GM18520 (cell line): Measurements from ENCODE around the gene SLC25A19.
"Not testable (repeated sequence)": the region's sequence is repeated elsewhere in the genome, so short reads cannot be mapped to it uniquely, and the experiment has no call there.

ENCODE experiments used
- ATAC-seq: cut with Tn5 transposase; IDR thresholded peaks from one replicate; pipeline ENCODE4 v1.9.1; 2021; ENCODE audit not compliant: unreplicated experiment

Gene SLC25A19

GRCh38 chr17:75267411-75268232, 21.6 kb downstream of the SLC25A19 start:
- no peak for ATAC-seq

GRCh38 chr17:75267153-75267410, 22.2 kb downstream of the SLC25A19 start:
- no peak for ATAC-seq

GRCh38 chr17:75266316-75267152, 22.7 kb downstream of the SLC25A19 start:
- no peak for ATAC-seq

- ATAC-seq: no peak
These were observed 23.5 kb downstream of the SLC25A19 start for GRCh38 chr17:75265614-75266315.

- ATAC-seq: no peak
These were observed 26.2 kb downstream of the SLC25A19 start for GRCh38 chr17:75263055-75263454.

- ATAC-seq: no peak
These were observed 27.1 kb downstream of the SLC25A19 start for GRCh38 chr17:75262112-75262606.

GRCh38 chr17:75261336-75262111, 27.7 kb downstream of the SLC25A19 start, which contains the start of the genes GGA3 and MRPS7:
Gene GGA3 (minus strand): TSS chr17:75261606. CDS start chr17:75261587, 19 bp downstream.
Gene MRPS7 (plus strand): TSS chr17:75261879. CDS start chr17:75261901, 22 bp downstream.
- ATAC-seq: peak; percentile 81

GRCh38 chr17:75260641-75261335, 28.4 kb downstream of the SLC25A19 start:
- peak; percentile 7 for ATAC-seq

- ATAC-seq: not testable (repeated sequence)
These were observed 32.0 kb downstream of the SLC25A19 start for GRCh38 chr17:75257228-75257627.

- not testable (repeated sequence) for ATAC-seq
These were observed 33.1 kb downstream of the SLC25A19 start for GRCh38 chr17:75255954-75256698.

GRCh38 chr17:75252039-75252816, 37.0 kb downstream of the SLC25A19 start:
- ATAC-seq: no peak

- ATAC-seq: peak; percentile 64
These were observed 39.2 kb downstream of the SLC25A19 start for GRCh38 chr17:75250009-75250471.

GRCh38 chr17:75249564-75249963, 39.7 kb downstream of the SLC25A19 start:
- no peak for ATAC-seq

- ATAC-seq: no peak
These were observed 42.8 kb downstream of the SLC25A19 start for GRCh38 chr17:75246404-75246803.

GRCh38 chr17:75245011-75245410, 44.2 kb downstream of the SLC25A19 start:
- ATAC-seq: no peak

GRCh38 chr17:75244133-75244866, 44.9 kb downstream of the SLC25A19 start:
- ATAC-seq: no peak

GRCh38 chr17:75242461-75243042, 46.7 kb downstream of the SLC25A19 start:
- no peak for ATAC-seq
